Measurements from ENCODE around the gene MED29.

GRCh38 chr19:39428283-39429112 lies 37.3 kb downstream of the MED29 start:
- TF ChIP-seq CTCF (conservative IDR thresholded peaks at IDR 0.05; ENCODE audit: low read length) = no peak
- no peak for TF ChIP-seq EZH2phosphoT487 (IDR thresholded peaks at IDR 0.05; ENCODE audit: borderline replicate concordance, low read depth, low read length)
